Skin epidermis (tissue), 12 donors: ENCODE data around the gene TEX2.
"Not testable (repeated sequence)": the region's sequence is repeated elsewhere in the genome, so short reads cannot be mapped to it uniquely, and the experiment has no call there.

Experiments used
- H3K27ac ChIP-seq, 21 experiments: fragments of 200-600 bp; sonication (generic) in 11 of 21; one replicate each; pipeline ENCODE4 v1.5.0; 2020; ENCODE audit warnings: mild to moderate bottlenecking in 3 of 21, inconsistent platforms in 2 of 21, moderate library complexity in 2 of 21
- H3K4me3 ChIP-seq, 7 experiments: fragments of 200-600 bp; sonication (generic) in 2 of 7; one replicate each; pipeline ENCODE4 v1.5.0; 2020; ENCODE audit warnings: inconsistent platforms in 2 of 7, mild to moderate bottlenecking in 2 of 7, moderate library complexity in 1 of 7

TEX2 gene

DNA sequence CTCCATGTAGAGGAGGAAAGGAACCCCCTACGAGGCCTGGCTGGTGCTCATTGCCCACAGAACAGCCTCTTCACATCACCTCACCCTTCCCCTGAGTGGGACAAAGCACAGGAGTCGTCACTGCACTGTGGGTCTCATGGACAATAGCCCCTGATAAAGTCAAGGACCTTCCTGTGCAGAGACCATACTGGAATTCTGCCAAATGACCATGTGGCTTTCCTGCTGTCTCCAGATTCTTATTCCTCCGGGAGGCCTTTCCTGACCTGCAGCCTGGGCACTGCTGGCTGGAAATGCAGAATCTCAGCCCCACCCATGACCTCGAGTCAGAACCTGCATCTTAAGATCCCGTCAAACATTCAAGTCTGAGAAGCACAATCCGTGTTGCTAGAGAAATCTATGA, 72.6 kb downstream of the TEX2 start:
- no peak overlapping the region for H3K27ac ChIP-seq
- no peak overlapping the region for H3K4me3 ChIP-seq

DNA sequence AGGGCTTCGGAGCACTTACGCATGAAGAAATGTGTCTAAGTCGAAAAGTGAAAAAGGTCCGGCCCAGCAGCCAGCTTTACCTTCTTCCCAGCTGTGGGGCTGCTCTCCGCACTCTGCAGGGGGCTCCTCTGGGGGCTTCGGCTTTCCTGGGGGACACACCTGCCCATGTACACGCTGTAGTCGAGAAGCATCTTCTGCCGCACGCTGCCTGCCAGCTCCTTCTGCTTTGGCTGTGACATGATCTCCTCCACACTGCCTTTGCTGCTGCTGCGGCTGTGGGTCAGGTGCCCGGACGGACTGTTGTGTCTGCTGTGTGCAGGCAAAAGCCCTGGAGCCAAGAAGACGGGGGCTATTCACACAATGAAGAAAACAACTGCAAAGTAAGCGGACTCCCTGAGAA, 75.0 kb downstream of the TEX2 start:
- Histone ChIP-seq H3K4me3 (no peak overlapping the region), H3K27ac (no peak overlapping the region)

DNA sequence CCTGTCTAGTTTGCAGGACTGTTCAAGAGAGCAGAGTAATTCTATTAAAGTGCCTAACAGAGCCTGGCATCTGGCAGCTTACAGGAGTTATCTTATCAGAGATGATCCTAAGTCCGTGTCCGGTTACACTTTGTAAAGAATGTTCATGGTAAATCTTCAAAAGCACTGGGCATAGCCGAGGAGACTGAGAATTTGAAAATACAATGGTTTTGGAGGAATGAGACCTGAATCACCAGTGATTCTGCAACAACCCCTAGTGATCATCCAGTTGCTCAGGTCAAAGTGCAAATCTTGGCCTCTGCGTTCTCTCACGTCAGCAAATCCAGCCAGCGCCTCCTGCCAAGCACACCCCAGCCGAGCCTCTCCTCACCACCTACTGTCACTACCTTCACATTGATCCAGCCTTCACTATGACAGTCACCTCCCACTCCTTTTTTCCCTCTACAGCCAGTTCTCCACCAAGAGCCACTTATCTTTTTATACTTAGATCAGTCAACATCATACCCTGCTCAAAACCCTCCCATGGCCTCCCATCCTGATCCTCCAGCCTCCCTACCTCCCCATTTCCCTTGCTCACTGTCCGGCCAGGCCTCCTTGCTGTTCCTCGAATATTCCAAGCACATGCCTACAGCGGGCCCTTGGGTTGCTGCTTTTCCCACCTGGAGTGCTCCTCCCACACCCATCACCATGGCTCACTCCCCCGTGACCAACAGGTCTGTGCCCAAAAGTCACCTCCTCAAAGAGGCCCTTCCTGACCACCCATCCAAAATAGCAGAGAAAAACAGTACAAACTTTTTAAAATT, 75.8 kb downstream of the TEX2 start:
- H3K27ac ChIP-seq, result no peak overlapping the region
- H3K4me3 ChIP-seq, result no peak overlapping the region

DNA sequence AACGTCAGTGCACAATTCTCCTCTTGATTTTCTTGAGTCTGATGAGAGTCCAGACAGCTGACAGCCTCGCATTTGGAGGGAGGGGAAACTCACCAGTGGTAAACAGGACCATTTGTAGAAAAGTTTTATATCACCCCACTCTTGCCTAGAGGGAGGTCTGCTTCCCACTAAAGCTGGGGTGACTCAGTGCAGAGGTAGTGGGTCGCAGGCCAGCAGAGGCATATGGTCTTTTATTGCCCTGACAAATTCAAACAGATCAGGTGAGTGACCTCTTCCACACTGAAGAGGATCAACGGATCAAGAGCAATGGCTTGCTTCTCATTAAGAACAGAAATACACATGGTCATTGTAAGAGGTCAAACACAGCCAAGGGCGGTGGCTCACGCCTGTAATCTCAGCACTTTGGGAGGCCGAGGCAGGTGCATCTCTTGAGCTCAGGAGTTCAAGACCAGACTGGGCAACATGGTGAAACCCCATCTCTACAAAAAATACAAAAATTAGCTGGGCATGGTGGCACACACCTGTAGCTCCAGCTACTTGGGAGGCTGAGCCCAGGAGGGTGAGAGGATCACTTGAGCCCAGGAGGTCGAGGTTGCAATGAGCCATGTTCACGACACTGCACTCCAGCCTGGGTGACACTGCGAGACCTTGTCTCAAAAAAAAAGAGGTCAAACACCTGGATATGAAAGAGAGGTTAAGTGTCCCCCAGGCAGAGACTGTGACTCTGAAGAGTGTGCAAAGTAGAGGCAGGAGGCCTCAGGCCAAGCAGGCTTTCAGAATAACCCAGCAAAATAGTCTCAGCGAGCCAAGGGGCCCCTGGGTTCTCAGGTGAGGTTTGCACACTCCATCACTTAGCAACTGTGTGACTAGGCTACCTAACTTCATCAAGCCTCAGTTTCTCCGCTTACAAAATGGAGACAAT, 76.6 kb downstream of the TEX2 start:
- Histone ChIP-seq H3K4me3 (no peak overlapping the region), H3K27ac (no peak overlapping the region)

DNA sequence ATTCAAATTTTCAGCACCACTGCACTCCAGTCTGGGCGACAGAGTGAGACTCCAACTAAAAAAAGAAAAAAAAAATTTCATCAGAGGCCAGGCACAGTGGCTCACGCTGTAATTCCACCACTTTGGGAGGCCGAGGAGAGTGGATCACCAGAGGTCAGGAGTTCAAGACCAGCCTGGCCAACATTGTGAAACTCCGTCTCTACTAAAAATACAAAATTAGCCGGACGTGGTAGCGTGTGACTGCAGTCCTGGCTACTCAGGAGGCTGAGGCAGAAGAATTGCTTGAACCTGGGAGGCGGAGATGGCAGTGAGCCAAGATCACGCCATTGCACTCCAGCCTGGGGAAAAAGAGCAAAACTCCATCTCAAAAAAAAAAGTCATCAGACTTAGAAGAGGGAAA, 77.5 kb downstream of the TEX2 start:
- not testable (repeated sequence) for H3K27ac ChIP-seq, H3K4me3 ChIP-seq

DNA sequence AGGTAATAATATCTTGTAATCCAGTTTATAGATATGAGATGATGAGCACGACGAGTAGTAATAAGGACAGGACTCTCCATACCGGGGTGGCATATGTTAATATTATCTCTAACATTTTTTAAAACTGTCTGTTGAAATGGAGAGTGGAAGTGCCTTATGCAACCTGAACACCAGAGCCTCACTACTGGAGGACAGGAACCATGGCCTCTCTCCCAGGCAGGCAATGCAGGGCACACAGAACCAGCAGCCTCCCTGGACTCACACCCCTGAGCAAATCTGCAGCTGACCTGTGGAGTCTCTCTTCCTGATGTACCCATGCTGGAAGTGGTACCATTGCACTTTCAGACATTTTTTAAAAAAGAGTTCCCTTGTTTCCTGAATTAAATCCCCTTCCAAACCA, 78.0 kb downstream of the TEX2 start:
- no peak overlapping the region for H3K4me3 ChIP-seq
- H3K27ac ChIP-seq, result no peak overlapping the region

DNA sequence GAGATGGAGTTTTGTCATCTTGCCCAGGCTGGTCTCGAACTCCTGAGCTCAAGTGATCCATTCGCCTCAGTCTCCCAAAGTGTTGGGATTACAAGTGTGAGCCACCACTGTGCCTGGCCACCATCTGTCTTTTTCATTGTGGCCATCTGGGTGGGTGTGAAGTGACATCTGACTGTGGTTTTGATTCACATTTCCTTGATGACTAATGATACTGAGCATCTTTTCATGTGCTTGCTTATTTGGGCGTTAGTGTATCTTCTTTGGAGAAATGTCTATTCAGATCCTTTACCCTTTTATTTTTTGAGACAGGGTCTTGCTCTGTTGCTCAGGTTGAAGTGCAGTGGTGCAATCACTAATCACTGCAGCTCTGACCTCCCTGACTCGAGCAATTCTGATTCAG, 79.2 kb downstream of the TEX2 start:
- Histone ChIP-seq H3K27ac (peak overlapping the region in 1 of 21 experiments; percentile 11), H3K4me3 (no peak overlapping the region)

DNA sequence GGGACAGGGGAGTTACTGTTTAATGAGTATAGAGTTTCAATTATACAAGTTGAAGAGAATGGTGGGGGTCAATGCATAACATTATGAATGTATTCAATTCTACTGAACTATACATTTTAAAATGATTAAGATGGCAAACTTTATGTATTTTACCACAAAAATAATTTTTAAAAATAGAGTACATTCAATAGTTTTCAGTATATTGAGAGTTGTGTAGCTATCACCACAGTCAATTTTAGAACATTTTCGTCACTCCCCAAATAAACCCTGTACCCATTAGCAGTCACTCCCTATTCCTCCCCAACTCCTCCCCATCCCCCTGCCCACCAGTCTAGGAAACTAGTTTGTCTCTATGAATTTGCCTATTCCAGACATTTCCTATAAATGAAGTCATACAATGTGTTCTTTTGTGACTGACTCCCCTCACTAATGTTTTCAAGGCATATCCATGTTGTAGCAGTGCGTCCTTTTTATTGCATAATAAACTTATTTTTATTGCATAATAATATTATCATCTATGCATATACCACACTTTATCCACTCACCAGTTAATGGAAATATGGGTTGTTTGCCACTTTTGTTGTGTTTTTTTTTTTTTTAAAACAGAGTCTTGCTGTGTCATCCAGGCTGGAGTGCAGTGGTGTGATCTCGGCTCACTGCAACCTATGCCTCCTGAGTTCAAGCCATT, 80.6 kb downstream of the TEX2 start:
- Histone ChIP-seq H3K4me3 (no peak overlapping the region), H3K27ac (no peak overlapping the region)

DNA sequence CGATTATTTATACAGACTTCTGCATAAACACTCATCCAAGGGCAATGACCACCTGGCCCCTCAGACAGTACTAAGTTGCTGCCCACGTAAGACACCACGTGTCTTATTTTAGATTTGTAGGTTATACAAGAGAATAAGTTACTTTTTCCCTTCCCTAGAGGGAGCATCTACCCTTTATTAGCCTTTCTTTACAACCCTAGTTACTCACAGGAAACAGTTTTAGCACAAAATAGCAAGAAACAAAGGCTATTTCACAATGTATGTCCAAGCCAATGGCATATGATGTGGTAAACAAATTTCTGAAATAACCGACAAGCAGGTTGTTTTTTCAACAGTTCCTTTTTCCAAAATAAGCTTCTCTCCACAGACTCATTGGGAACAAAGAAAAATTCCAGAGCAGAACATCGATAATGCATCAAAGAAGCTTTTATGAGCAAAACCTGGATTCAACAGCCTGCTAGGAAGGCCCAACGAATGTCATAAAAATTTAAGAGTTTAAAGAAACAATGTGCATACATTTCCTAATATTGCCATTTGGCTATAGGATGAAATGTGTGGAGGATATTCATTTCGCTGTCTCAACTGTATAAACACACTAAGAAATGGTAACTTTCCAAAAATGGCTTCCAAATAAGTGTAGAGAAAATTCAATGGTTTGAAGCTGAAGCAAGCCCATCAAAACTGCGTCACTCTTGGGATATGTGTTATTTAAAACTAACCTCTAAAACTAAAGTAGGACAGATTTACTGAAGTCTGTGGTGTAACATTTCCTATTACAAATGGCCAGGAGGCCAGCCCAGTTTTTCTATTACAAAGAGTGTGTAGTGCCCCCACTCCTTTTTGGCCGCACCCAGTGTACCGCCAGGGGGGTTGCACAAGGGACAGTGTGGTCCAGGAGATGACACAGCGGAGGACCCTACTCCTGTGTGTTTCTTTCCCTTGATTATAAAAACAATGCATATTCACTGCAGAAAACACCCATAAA, 82.7 kb downstream of the TEX2 start:
- Histone ChIP-seq H3K27ac (peak overlapping the region in 1 of 21 experiments; percentile 18), H3K4me3 (no peak overlapping the region)

DNA sequence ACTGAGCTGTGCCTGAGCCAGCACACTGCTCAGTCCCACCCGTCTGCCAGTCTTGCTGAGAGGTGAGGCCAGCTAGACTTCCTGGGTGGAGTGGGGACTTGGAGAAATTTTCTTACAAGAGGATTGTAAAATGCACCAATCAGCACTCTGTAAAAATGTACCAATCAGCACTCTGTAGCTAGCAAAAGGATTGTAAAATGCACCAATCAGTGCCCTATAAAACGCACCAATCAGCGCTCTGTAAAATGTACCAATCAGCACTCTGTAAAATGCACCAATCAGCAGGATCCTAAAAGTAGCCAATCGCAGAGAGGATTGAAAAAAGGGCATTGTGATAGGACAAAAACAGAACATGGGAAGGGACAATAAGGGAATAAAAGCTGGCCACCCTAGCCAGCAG, 84.0 kb downstream of the TEX2 start:
- not testable (repeated sequence) for H3K27ac ChIP-seq

DNA sequence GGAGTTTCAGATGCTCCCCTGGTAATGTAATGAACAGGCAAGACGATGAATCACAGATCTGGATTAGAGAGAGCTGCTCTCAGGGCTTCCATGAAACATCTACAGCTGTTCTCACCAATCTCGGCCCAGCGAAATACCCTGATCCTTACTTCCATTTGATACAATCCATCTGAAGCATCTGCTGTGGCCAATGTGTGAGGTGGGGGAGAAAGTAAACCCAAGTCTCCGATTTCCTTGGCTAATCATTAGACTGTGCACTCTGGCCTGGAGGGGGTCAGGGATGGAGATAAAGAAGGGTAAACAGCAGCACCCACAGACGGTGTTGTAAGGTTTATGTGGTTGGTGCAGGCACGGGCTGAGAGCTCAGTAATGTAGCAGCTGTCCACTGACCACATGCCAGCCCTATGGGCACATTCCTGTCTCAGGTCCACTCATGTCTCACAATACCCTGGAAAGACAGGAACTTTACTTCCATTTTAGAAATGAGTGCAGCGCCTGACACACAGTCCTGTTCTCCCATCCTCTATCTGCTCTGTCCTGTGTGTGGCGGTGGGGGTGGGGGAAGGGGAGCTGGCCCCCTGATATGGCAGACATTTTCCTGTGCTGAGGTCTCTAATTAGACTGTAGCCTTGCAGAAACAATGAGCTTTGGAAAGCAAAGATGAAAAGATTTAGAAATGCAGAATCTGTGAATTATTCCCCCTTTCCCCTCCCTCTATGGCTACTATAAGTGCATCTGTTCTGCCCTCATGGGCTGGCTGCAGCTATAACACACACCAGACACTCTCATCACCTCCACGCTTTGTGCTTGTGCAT, 84.8 kb downstream of the TEX2 start:
- H3K27ac ChIP-seq, result no peak overlapping the region
- H3K4me3 ChIP-seq, result no peak overlapping the region

More for the DNA sequence above, 84.0 kb downstream of the TEX2 start:
- not testable (repeated sequence) for H3K4me3 ChIP-seq

DNA sequence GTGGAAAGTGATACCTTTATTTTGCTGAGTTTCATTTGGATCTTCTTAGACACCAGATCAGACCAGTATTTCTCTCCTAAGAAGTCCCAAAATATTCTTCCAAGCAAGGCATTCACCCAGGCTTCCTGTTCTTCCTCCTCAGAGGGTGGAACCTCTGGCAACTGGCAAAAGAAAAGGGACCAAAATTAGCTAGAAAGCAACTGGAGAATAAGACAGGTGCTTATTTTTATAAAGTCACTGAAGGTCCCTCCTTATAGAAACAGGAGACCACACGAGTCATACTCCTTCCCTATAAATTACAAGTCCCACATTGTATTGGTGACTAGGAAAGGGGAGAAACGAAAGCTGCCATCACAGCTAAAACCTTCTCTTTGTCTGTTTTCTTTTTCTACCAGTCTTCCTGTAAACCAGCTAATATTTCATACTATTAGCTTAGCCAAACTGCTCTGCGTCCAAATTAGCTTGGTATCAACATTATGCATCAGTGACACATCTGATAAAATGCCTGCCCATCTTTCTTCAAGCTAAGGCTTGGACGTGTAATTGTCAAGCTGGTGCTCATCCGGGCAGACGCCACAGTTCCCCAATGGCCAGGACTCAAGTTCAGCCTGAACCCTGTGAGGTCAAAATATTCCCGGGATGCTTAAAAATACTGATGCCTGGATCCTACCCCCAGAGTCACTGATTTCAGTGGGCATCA, 85.6 kb downstream of the TEX2 start:
- H3K4me3 ChIP-seq, result no peak overlapping the region
- peak overlapping the region in 1 of 21 experiments; percentile 51 for H3K27ac ChIP-seq

DNA sequence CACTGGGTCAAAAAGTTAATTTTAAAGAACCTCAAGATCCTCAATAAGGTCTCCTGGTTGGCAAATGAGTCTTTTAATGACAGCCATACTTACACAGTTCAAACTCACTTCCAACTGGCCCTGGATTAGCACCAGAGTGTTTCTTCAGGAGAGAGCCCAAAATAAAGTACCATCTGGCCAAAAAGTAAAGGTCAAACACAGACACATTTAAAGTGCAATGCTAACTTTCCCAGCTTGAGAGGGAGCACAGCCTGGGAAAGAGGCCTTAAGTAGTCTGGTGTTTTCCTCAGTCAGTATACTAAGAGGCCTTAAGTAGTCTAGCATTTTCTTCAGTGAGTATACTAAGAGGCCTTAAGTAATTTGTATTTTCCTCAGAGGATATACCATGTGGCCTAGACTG, 86.5 kb downstream of the TEX2 start:
- no peak overlapping the region for H3K4me3 ChIP-seq
- peak overlapping the region in 3 of 21 experiments; percentile 19 to 51 (median 42) for H3K27ac ChIP-seq

DNA sequence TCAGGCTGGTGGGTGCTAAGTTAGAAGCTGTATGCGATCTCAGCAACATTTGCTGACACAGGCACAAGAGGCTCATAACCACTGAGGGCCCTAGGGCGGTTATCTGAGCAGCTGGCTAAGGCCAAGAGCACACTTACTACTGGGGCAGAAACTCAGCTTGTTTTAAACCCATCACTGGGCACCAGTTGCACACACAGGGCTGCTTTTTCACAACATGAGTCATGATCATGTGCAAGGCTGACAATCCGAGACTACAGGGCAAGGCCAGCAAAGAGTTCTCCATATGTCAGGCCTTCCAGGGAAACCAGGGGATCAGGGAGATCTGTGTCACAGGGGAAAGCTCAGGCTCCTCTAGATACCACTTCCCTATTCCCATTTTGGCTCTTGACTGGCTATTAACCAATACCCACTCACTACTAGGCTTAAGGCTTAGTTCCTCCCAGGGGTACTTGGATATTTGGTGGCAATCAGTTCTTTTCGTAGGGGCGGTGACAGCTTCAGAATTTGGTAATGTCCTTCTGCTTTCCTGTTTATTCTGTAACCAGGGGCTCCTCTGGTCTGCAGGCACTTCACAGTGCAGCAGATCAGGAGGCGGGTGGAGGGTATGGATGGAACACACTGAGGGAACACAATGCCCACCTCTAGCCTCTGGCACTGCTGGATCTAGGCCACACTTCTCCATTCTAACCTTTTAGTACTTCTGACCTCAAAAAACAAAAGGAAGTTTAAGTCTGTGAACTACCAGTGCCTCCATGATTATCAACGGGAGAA, 88.2 kb downstream of the TEX2 start:
- H3K4me3 ChIP-seq, result no peak overlapping the region
- H3K27ac ChIP-seq, result peak overlapping the region in 13 of 21 experiments; percentile 18 to 77 (median 46)

DNA sequence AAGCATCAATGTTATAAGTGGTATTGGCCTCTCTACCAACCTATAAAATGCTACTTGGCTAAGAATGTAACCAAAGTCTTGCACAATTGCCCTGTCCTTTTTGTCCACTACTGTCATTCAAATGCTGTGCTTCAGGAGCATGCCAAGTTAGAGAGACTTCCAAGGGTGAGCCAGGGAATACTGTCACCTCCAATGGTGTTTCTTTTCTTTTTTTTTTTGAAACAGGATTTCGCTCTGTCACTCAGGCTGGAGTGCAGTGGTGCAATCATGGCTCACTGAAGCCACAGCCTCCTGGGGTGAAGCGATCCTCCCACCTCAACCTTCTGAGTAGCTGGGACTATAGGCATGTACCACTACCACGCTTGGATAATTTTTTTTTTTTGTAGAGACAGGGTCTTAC, 89.4 kb downstream of the TEX2 start:
- H3K27ac ChIP-seq, result peak overlapping the region in 3 of 21 experiments; percentile 2 to 77 (median 72)

DNA sequence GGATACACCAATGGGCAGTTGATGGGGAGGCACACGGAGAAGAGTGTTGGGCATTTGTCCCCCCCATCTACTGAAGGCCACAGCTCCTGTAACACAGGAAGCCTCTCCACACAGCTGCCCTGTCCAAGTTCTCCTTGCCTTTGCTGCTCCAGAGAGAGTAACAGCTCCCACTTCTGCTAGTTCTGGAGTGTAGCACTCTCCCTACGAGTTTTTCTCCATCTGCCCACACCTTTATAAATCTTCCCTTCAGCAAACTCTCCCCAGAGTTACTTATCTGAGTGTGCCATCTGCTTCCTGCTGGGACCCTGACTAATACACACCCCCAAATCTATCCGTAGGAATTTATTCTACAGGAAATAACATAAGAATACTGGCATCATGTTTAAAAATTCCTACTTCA, 90.5 kb downstream of the TEX2 start:
- no peak overlapping the region for H3K27ac ChIP-seq

More for the DNA sequence above, 89.4 kb downstream of the TEX2 start:
- no peak overlapping the region for H3K4me3 ChIP-seq

DNA sequence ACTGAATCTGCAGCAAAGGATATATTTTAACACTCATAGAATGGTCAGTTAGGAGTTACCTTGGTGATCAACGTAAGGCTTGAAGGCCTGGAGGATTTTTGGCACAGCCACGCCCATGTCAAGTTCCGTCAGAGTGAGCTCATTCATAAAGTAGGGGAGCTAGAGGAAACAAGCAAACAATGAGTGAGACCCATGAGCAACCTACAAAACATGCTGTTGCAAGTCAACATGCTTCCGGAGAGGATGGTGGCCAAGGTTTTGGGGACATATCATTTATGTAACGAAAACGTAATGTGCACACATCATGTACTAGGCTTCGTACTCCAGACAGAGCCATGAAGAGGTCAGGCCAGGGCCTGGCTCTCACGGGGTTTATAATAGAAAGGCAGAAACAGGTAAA, 92.0 kb downstream of the TEX2 start:
- H3K4me3 ChIP-seq, result no peak overlapping the region
- H3K27ac ChIP-seq, result no peak overlapping the region

More for the DNA sequence above, 90.5 kb downstream of the TEX2 start:
- H3K4me3 ChIP-seq, result no peak overlapping the region
